Astrocyte (in vitro differentiated cells and primary cell): ENCODE measurements around the gene TLE2. TPM values are rescaled to one million over a fixed set of nuclear protein-coding genes. Genes with fewer than 3 reads are reported as not detected.

Source experiments
- DNase-seq: peaks from one replicate; pipeline ENCODE4 v3.0.0-alpha.2; 2010; ENCODE audit warnings: low read depth
- FAIRE-seq: peaks from 2 replicates; lab custom pipeline; 2011; peaks lifted over from hg19 to GRCh38; lab: Jason Lieb, UNC
- H2AFZ ChIP-seq: 2 replicates; pipeline ENCODE4 v1.6.0; 2012; ENCODE audit warnings: low read depth, low read length, inconsistent platforms
- H3K27ac ChIP-seq: 2 replicates; pipeline ENCODE4 v1.5.1; 2011; ENCODE audit warnings: low read depth, low read length, inconsistent platforms
- H3K27me3 ChIP-seq: 2 replicates; pipeline ENCODE4 v1.6.0; 2011; ENCODE audit warnings: low read length, inconsistent platforms; ENCODE audit not compliant: insufficient read depth
- H3K36me3 ChIP-seq: 2 replicates; pipeline ENCODE4 v1.5.1; 2011; ENCODE audit warnings: low read length, inconsistent platforms; ENCODE audit not compliant: insufficient read depth
- H3K4me1 ChIP-seq: 2 replicates; pipeline ENCODE4 v1.5.1; 2011; ENCODE audit warnings: low read length, inconsistent platforms; ENCODE audit not compliant: insufficient read depth
- H3K4me2 ChIP-seq: 2 replicates; pipeline ENCODE4 v1.6.0; 2012; ENCODE audit warnings: low read length, inconsistent platforms
- H3K4me3 ChIP-seq: 2 replicates; pipeline ENCODE4 v1.5.1; 2011; ENCODE audit warnings: low read depth, mild to moderate bottlenecking, low read length, inconsistent platforms; ENCODE audit not compliant: insufficient read depth
- H3K79me2 ChIP-seq: 2 replicates; pipeline ENCODE4 v1.6.0; 2012; ENCODE audit warnings: mild to moderate bottlenecking, low read length, inconsistent platforms; ENCODE audit not compliant: insufficient read depth
- H3K9ac ChIP-seq: 2 replicates; pipeline ENCODE4 v1.6.0; 2012; ENCODE audit warnings: mild to moderate bottlenecking, low read length, inconsistent platforms
- H3K9me3 ChIP-seq: 2 replicates; pipeline ENCODE4 v1.5.1; 2012; ENCODE audit warnings: low read depth, mild to moderate bottlenecking, low read length, inconsistent platforms; ENCODE audit not compliant: insufficient read depth
- H4K20me1 ChIP-seq: 2 replicates; pipeline ENCODE4 v1.6.0; 2012; ENCODE audit warnings: low read length, inconsistent platforms; ENCODE audit not compliant: insufficient read depth
- H3K27ac Mint-ChIP-seq: one replicate; pipeline ENCODE4 v1.8.0; 2021; ENCODE audit warnings: mild to moderate bottlenecking, mixed read lengths; ENCODE audit not compliant: unreplicated experiment
- H3K27me3 Mint-ChIP-seq: one replicate; pipeline ENCODE4 v1.8.0; 2021; ENCODE audit warnings: low read depth, mixed read lengths; ENCODE audit not compliant: unreplicated experiment
- H3K36me3 Mint-ChIP-seq: one replicate; pipeline ENCODE4 v1.8.0; 2021; ENCODE audit warnings: low read depth, mixed read lengths; ENCODE audit not compliant: unreplicated experiment
- H3K4me1 Mint-ChIP-seq: one replicate; pipeline ENCODE4 v1.8.0; 2021; ENCODE audit warnings: low read depth, mixed read lengths; ENCODE audit not compliant: unreplicated experiment
- H3K4me3 Mint-ChIP-seq: one replicate; pipeline ENCODE4 v1.8.0; 2021; ENCODE audit warnings: mild to moderate bottlenecking, moderate library complexity, mixed read lengths; ENCODE audit not compliant: unreplicated experiment
- H3K9me3 Mint-ChIP-seq: one replicate; pipeline ENCODE4 v1.8.0; 2021; ENCODE audit warnings: mild to moderate bottlenecking, mixed read lengths; ENCODE audit not compliant: unreplicated experiment
- EZH2 ChIP-seq: IDR thresholded peaks from 2 replicates; pipeline ENCODE4 v1.6.1; 2012; ENCODE audit warnings: mild to moderate bottlenecking, low read length, inconsistent platforms; ENCODE audit not compliant: insufficient read depth
- total RNA-seq: library from RNA; stranded (reverse); gene quantifications from 2 replicates; pipeline ENCODE4 v1.2.1, GENCODE V29; 2021
- TF ChIP-seq, protein P1 (sequence below): IDR thresholded peaks from 2 replicates; pipeline ENCODE4 v1.5.1; 2011; ENCODE audit warnings: low read depth, mild to moderate bottlenecking, inconsistent platforms, low read length, moderate library complexity; ENCODE audit not compliant: insufficient read depth

Gene TLE2
- total RNA-seq, 1 donor from 2014 or later = 0.79 TPM

DNA sequence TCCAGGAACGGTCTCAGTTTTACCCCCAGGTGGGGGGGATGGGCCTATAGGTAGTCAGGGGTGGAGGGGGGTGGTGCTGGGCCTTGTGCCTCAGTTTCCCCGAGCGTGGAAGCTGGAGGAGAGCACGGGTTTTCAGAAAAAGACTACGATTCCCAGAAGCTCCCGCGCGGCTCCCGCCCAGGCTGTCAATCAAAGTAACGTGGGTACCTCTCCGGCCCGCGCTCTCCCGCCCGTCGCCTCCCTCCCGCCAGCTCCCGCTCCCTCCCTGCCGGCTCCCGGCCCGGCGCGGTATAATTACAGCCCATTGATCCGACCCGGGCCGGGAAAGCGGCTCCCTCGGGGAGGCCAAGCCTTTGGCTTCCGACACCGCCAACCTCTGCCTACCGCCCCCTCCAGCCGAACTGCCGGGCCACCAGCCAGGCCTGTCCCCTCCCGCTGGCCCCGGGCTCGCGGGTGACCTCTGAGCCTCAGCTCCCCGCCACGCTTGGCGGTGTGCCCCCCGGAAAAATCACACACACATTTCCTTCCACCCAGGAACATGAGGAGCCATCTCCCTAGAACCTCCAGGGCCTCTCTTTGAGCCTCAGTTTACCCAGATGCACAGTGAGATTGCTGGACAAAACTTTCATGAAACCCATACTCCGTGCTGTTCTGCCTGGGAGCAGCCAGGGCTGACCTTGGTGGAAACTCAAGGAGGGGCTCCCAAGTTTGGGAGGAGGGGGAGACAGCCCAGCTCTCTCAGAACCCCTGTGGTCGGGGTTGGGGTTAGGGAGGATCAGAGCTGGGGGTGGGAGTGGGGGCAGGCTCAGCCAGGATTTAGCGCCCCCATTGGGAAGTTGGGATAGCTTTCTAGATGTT, 7.3 kb upstream of the TLE2 start:
- peak overlapping the region; percentile 26 for H3K27ac ChIP-seq
- FAIRE-seq = no peak
- peaks cover 12% of the 10 kb centered on the region for H3K4me1 Mint-ChIP-seq
- H3K9me3 ChIP-seq = no peaks in the 10 kb centered on the region
- H3K36me3 Mint-ChIP-seq = no peaks in the 10 kb centered on the region
- H3K4me3 Mint-ChIP-seq = peak overlapping the region; percentile 86
- TF ChIP-seq EZH2 = no peak
- TF ChIP-seq, protein P1, sequence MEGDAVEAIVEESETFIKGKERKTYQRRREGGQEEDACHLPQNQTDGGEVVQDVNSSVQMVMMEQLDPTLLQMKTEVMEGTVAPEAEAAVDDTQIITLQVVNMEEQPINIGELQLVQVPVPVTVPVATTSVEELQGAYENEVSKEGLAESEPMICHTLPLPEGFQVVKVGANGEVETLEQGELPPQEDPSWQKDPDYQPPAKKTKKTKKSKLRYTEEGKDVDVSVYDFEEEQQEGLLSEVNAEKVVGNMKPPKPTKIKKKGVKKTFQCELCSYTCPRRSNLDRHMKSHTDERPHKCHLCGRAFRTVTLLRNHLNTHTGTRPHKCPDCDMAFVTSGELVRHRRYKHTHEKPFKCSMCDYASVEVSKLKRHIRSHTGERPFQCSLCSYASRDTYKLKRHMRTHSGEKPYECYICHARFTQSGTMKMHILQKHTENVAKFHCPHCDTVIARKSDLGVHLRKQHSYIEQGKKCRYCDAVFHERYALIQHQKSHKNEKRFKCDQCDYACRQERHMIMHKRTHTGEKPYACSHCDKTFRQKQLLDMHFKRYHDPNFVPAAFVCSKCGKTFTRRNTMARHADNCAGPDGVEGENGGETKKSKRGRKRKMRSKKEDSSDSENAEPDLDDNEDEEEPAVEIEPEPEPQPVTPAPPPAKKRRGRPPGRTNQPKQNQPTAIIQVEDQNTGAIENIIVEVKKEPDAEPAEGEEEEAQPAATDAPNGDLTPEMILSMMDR = no peak
- peak overlapping the region; percentile 79 for H2AFZ ChIP-seq
- H3K27me3 Mint-ChIP-seq = peaks cover 67% of the 10 kb centered on the region
- H3K4me3 ChIP-seq = peak overlapping the region; percentile 67
- peak overlapping the region; percentile 98 for H3K4me2 ChIP-seq
- no peaks in the 10 kb centered on the region for H4K20me1 ChIP-seq
- peak; percentile 79 for DNase-seq
- H3K79me2 ChIP-seq = no peaks in the 10 kb centered on the region
- H3K27me3 ChIP-seq = peaks cover 7% of the 10 kb centered on the region
- H3K36me3 ChIP-seq = no peaks in the 10 kb centered on the region
- peaks cover 4% of the 10 kb centered on the region for H3K9me3 Mint-ChIP-seq
- peaks cover 22% of the 10 kb centered on the region for H3K4me1 ChIP-seq
- H3K9ac ChIP-seq = peak overlapping the region; percentile 76
- peak overlapping the region; percentile 78 for H3K27ac Mint-ChIP-seq

DNA sequence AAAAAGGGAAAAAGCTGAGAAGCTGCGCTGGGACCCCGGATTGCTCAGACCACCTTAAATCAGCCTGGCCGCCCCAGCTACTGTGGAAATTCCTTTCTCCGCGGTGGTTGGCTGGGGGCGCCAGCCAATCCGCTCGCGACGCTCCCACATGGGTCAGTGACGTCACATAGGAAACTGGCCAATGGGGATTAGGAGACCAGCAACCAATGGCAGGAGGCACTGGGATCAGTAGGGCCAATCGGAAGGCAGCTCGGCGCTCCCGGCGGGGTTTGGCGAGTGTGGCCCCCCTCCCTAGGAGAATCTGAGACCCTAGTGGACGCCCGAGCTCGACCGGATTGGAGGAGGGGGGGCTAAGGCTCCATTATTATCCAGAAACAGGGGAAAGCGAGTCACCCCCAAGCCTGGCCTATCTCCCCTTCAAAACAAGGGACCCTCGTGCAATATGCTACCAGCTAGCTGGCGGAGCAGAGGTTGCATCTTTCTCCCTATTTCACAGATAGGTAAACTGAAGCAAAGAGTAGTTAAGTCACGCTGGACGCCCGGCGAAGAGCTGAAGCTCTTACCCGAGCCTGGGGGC, 6.5 kb upstream of the TLE2 start:
- H3K4me3 Mint-ChIP-seq = peak overlapping the region; percentile 86

More for the DNA sequence above, 6.5 kb upstream of the TLE2 start:
- Mint-ChIP-seq H3K9me3 (peaks cover 4% of the 10 kb centered on the region), H3K4me1 (peaks cover 12% of the 10 kb centered on the region), H3K27me3 (peaks cover 71% of the 10 kb centered on the region), H3K36me3 (no peaks in the 10 kb centered on the region), H3K27ac (peak overlapping the region; percentile 77)
- H3K27ac ChIP-seq = peak overlapping the region; percentile 28
- H3K9ac ChIP-seq = peak overlapping the region; percentile 78
- FAIRE-seq (peak; percentile 65), DNase-seq (peak; percentile 98)
- H3K36me3 ChIP-seq = no peaks in the 10 kb centered on the region
- H3K4me2 ChIP-seq = peak overlapping the region; percentile 98
- no peaks in the 10 kb centered on the region for H3K9me3 ChIP-seq
- no peaks in the 10 kb centered on the region for H4K20me1 ChIP-seq
- H2AFZ ChIP-seq = peak overlapping the region; percentile 82
- peaks cover 12% of the 10 kb centered on the region for H3K27me3 ChIP-seq
- TF ChIP-seq, protein P1 = no peak
- peak; percentile 45 for TF ChIP-seq EZH2
- no peaks in the 10 kb centered on the region for H3K79me2 ChIP-seq
- peak overlapping the region; percentile 67 for H3K4me3 ChIP-seq
- peaks cover 22% of the 10 kb centered on the region for H3K4me1 ChIP-seq
